Lower leg skin (tissue), 4 donors: ENCODE data around the gene AADAT. TPM values are rescaled to one million over a fixed set of nuclear protein-coding genes. Genes with fewer than 3 reads are reported as not detected.
"Not testable (repeated sequence)": the region's sequence is repeated elsewhere in the genome, so short reads cannot be mapped to it uniquely, and the experiment has no call there.

Experiments used
- DNase-seq, 2 donors: peaks; one replicate each; pipeline ENCODE4 v3.0.0-alpha.2; 2019; ENCODE audit warnings: low spot score in 2 of 2
- H3K4me3 ChIP-seq: fragments of 200-600 bp; sonication (generic); 2 replicates; pipeline ENCODE4 v1.5.1; 2017; ENCODE audit warnings: mild to moderate bottlenecking, low read depth; ENCODE audit not compliant: poor library complexity, severe bottlenecking
- CTCF ChIP-seq, 3 donors: fragments of 450-650 bp; IDR thresholded peaks; one replicate each; pipeline ENCODE4 v1.5.1; 2016; ENCODE audit warnings: antibody characterized with exemption in 3 of 3, mild to moderate bottlenecking in 3 of 3, moderate library complexity in 2 of 3
- POLR2A ChIP-seq, 2 donors: fragments of 450-650 bp; IDR thresholded peaks; one replicate each; pipeline ENCODE4 v1.6.1; 2016 to 2017; ENCODE audit warnings: antibody characterized with exemption in 2 of 2, mild to moderate bottlenecking in 1 of 2, moderate library complexity in 1 of 2
- WGBS, 2 donors: methylation state at CpG; one replicate each; pipeline ENCODE4 v1.1.5; 2018; 5-methylcytosine and 5-hydroxymethylcytosine counted together
- intact Hi-C: fragments of 100-400 bp; cut with DNase I; formaldehyde crosslinking; loops from one replicate; pipeline ENCODE4 v1.15.0; 2023; ENCODE audit warnings: low total_unique reads
- total RNA-seq, 4 donors: library from RNA; depleted of rRNA; stranded (reverse); fragments of >200 nt; gene quantifications; one replicate each; pipeline ENCODE4 v1.1.0, GENCODE V29; 2016

Gene AADAT
- total RNA-seq, 4 donors from 2014 or later = 0.38 to 10.3 (median 0.97) TPM

DNA sequence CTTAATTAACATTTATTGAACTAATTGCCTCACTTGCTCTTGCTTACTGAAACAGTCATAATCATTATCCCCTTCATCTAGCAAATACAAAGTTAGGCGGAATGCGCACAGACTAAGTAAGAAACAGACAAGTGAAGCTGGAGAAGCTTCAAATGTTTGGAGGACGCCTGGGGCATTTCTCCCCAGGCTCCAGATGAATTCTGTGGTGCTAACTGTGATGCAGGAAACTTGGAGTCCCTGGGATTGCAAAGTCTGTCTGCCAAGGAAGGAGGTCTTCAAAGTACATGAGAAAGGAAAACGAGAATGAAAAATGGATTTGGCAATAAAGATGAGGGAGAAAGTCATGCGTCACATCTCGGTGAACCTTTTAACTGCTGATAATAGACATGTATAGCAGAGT lies 40.0 kb downstream of the AADAT start:
- TF ChIP-seq POLR2A (IDR thresholded peaks at IDR 0.05) = no peak
- TF ChIP-seq CTCF (IDR thresholded peaks at IDR 0.05) = no peak
- intact Hi-C loops = loop anchor here (10.0 kb wide), 1 partner anchor 435 kb away; the partner anchor contains the start of gene NEK1
- no peak for DNase-seq
- H3K4me3 ChIP-seq = no peak overlapping the region
- WGBS, 2 donors = 63 to 69% methylated on average over 6 of the region's 6 CpGs

GRCh38 chr4:170047771-170048354 lies 41.9 kb downstream of the AADAT start:
- intact Hi-C loops = loop anchor here (10.0 kb wide), 1 partner anchor 433 kb away; the partner anchor contains the start of gene NEK1
- peak in 1 of 2 donors; percentile 31 for DNase-seq
- TF ChIP-seq CTCF (IDR thresholded peaks at IDR 0.05) = no peak
- no peak for TF ChIP-seq POLR2A (IDR thresholded peaks at IDR 0.05)
- no peak overlapping the region for H3K4me3 ChIP-seq
- 21 to 22% methylated on average over 4 of the region's 4 CpGs for WGBS, 2 donors

DNA sequence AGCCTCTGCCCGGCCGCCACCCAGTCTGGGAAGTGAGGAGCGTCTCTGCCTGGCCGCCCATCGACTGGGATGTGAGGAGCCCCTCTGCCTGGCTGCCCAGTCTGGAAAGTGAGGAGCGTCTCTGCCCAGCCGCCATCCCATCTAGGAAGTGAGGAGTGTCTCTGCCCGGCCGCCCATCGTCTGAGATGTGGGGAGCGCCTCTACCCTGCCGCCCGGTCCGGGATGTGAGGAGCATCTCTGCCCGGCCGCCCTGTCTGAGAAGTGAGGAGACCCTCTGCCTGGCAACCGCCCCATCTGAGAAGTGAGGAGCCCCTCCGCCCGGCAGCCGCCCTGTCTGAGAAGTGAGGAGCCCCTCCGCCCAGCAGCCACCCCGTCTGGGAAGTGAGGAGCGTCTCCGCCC lies 43.6 kb downstream of the AADAT start:
- not testable (repeated sequence) for H3K4me3 ChIP-seq, DNase-seq
- intact Hi-C loops = loop anchor here (10.0 kb wide), 1 partner anchor 431 kb away; the partner anchor contains the start of gene NEK1
- WGBS, 2 donors = 95 to 100% methylated on average over 5 to 8 of the region's 24 CpGs

GRCh38 chr4:170040031-170040680 lies 49.6 kb downstream of the AADAT start:
- 84 to 87% methylated on average over 12 of the region's 12 CpGs for WGBS, 2 donors
- TF ChIP-seq POLR2A (IDR thresholded peaks at IDR 0.05) = no peak
- no peak for TF ChIP-seq CTCF (IDR thresholded peaks at IDR 0.05)
- intact Hi-C loops = loop anchor here (5.0 to 10.0 kb wide), 2 partner anchors 228 to 425 kb away; partner anchors contain the start of gene NEK1
- DNase-seq = no peak
- H3K4me3 ChIP-seq = no peak overlapping the region

- no peak for DNase-seq
- WGBS, 2 donors = 59 to 66% methylated on average over 4 of the region's 4 CpGs
- H3K4me3 ChIP-seq = no peak overlapping the region
- TF ChIP-seq CTCF (IDR thresholded peaks at IDR 0.05) = no peak
- no peak for TF ChIP-seq POLR2A (IDR thresholded peaks at IDR 0.05)
- intact Hi-C loops = no loop called here
Measured at GRCh38 chr4:170038769-170039168, 51.0 kb downstream of the AADAT start.

- intact Hi-C loops = no loop called here
- DNase-seq = no peak
- 89 to 90% methylated on average over 7 of the region's 7 CpGs for WGBS, 2 donors
- H3K4me3 ChIP-seq = no peak overlapping the region
- TF ChIP-seq POLR2A (IDR thresholded peaks at IDR 0.05) = no peak
- TF ChIP-seq CTCF (IDR thresholded peaks at IDR 0.05) = no peak
Measured at GRCh38 chr4:170038232-170038631, 51.5 kb downstream of the AADAT start.
